IMR-90 (cell line): ENCODE measurements around the gene TRAF3IP3. TPM values are rescaled to one million over a fixed set of nuclear protein-coding genes. Genes with fewer than 3 reads are reported as not detected.

Experiments
- ATAC-seq: fragments of 200-7000 bp; cut with Tn5 transposase; 2 replicates; pipeline ENCODE4 v1.9.1; 2020; ENCODE audit warnings: low read depth, mild to moderate bottlenecking, moderate library complexity
- BruUV-seq: library from RNA; stranded (reverse); fragments of 400-500 nt; replicated peaks from 2 replicates; lab custom pipeline; 2021; lab: Mats Ljungman, UMichigan
- CTCF ChIA-PET: fragments of 300-600 bp; formaldehyde crosslinking; extraction: SDS; loops from one replicate; lab custom pipeline; 2021; ENCODE audit warnings: antibody characterized with exemption; lab: Yijun Ruan, JAX
- POLR2A ChIA-PET: fragments of 300-600 bp; sonication (Branson Sonifier 250); formaldehyde crosslinking; loops from one replicate; lab custom pipeline; 2022; ENCODE audit warnings: antibody characterized with exemption; ENCODE audit not compliant: unreplicated experiment; lab: Charles Lee
- DNase-seq: peaks from one replicate; pipeline ENCODE4 v3.0.0; 2013
- H2AFZ ChIP-seq: replicated peaks from 2 replicates; pipeline ENCODE3; 2013; ENCODE audit warnings: low read length, mild to moderate bottlenecking; ENCODE audit not compliant: poor library complexity
- H2AK5ac ChIP-seq: 2 replicates; pipeline ENCODE4 v1.6.1; 2013; ENCODE audit warnings: low read depth, low read length, inconsistent platforms
- H2AK9ac ChIP-seq: replicated peaks from 2 replicates; pipeline ENCODE3; 2013; ENCODE audit warnings: mild to moderate bottlenecking, low read depth, low read length, moderate library complexity; ENCODE audit not compliant: poor library complexity
- H2BK120ac ChIP-seq: 2 replicates; pipeline ENCODE4 v1.6.1; 2013; ENCODE audit warnings: low read depth, low read length, inconsistent platforms
- H2BK15ac ChIP-seq: 3 replicates; pipeline ENCODE4 v1.6.1; 2013; ENCODE audit warnings: low read depth, low read length, inconsistent platforms
- H2BK20ac ChIP-seq: 2 replicates; pipeline ENCODE4 v1.6.1; 2013; ENCODE audit warnings: low read depth, mild to moderate bottlenecking, inconsistent platforms, low read length, moderate library complexity
- H2BK5ac ChIP-seq: 2 replicates; pipeline ENCODE4 v1.6.1; 2013; ENCODE audit warnings: mild to moderate bottlenecking, low read depth, low read length, inconsistent platforms; ENCODE audit not compliant: poor library complexity, severe bottlenecking
- H3K14ac ChIP-seq: replicated peaks from 2 replicates; pipeline ENCODE4 v1.6.1; 2013; ENCODE audit warnings: low read depth, low read length, inconsistent platforms
- H3K18ac ChIP-seq: 2 replicates; pipeline ENCODE4 v1.6.1; 2013; ENCODE audit warnings: low read depth, low read length, control low read depth
- H3K23ac ChIP-seq: 2 replicates; pipeline ENCODE4 v1.6.1; 2013; ENCODE audit warnings: low read depth, low read length, inconsistent platforms
- H3K27ac ChIP-seq: 2 replicates; pipeline ENCODE4 v1.5.1; 2013; ENCODE audit warnings: mild to moderate bottlenecking, control low read depth, low read length; ENCODE audit not compliant: insufficient read depth
- H3K27me3 ChIP-seq: 2 replicates; pipeline ENCODE4 v1.6.1; 2013; ENCODE audit warnings: low read length; ENCODE audit not compliant: control insufficient read depth, insufficient read depth
- H3K36me3 ChIP-seq: 2 replicates; pipeline ENCODE4 v1.6.1; 2013; ENCODE audit warnings: low read length, mixed read lengths; ENCODE audit not compliant: control insufficient read depth, insufficient read depth
- H3K4ac ChIP-seq: 2 replicates; pipeline ENCODE4 v1.6.1; 2013; ENCODE audit warnings: low read depth, low read length, inconsistent platforms
- H3K4me1 ChIP-seq: 2 replicates; pipeline ENCODE4 v1.6.1; 2013; ENCODE audit warnings: low read length, mixed read lengths; ENCODE audit not compliant: control insufficient read depth, insufficient read depth
- H3K4me2 ChIP-seq: 2 replicates; pipeline ENCODE4 v1.6.1; 2013; ENCODE audit warnings: low read depth, mild to moderate bottlenecking, control low read depth, low read length, moderate library complexity
- H3K4me3 ChIP-seq: 2 replicates; pipeline ENCODE4 v1.5.1; 2013; ENCODE audit warnings: low read depth, mild to moderate bottlenecking, control low read depth, low read length, moderate library complexity; ENCODE audit not compliant: insufficient read depth
- H3K56ac ChIP-seq: 2 replicates; pipeline ENCODE4 v1.6.1; 2013; ENCODE audit warnings: low read length, inconsistent platforms; ENCODE audit not compliant: insufficient read depth; ENCODE audit errors: extremely low read depth
- H3K79me1 ChIP-seq, 2 experiments: 2 replicates each; pipeline ENCODE4 v1.6.1; 2013; ENCODE audit warnings: low read length in 2 of 2, inconsistent platforms in 1 of 2, low read depth in 1 of 2
- H3K9ac ChIP-seq: 2 replicates; pipeline ENCODE4 v1.6.1; 2013; ENCODE audit warnings: low read depth, low read length, control low read depth
- H3K9me1 ChIP-seq: 2 replicates; pipeline ENCODE4 v1.6.1; 2013; ENCODE audit warnings: low read length, inconsistent platforms; ENCODE audit not compliant: insufficient read depth
- H3K9me3 ChIP-seq: 2 replicates; pipeline ENCODE4 v1.6.1; 2013; ENCODE audit warnings: low read length; ENCODE audit not compliant: control insufficient read depth, insufficient read depth
- H4K20me1 ChIP-seq: 2 replicates; pipeline ENCODE4 v1.6.1; 2013; ENCODE audit warnings: low read length, inconsistent platforms; ENCODE audit not compliant: insufficient read depth
- H4K5ac ChIP-seq: 2 replicates; pipeline ENCODE4 v1.6.1; 2013; ENCODE audit warnings: mild to moderate bottlenecking, low read depth, low read length, control low read depth
- H4K8ac ChIP-seq, 2 experiments: 2 replicates each; pipeline ENCODE4 v1.6.1; 2013; ENCODE audit warnings: low read depth in 2 of 2, low read length in 2 of 2, control low read depth in 1 of 2, inconsistent platforms in 1 of 2
- H4K91ac ChIP-seq: 2 replicates; pipeline ENCODE4 v1.6.1; 2013; ENCODE audit warnings: low read depth, low read length, inconsistent platforms; ENCODE audit not compliant: insufficient read depth
- CEBPB ChIP-seq: IDR thresholded peaks from 2 replicates; pipeline ENCODE4 v1.6.1; 2012; ENCODE audit warnings: low read depth, low read length, improper control_type of control experiment
- FOS ChIP-seq: fragments of 150-350 bp; IDR thresholded peaks from 2 replicates; pipeline ENCODE4 v1.6.1; 2016; ENCODE audit warnings: low read depth, low read length
- MAFK ChIP-seq: IDR thresholded peaks from 2 replicates; pipeline ENCODE4 v1.6.1; 2012; ENCODE audit warnings: low read depth, low read length, improper control_type of control experiment
- MAZ ChIP-seq: IDR thresholded peaks from 2 replicates; pipeline ENCODE4 v1.6.1; 2012; ENCODE audit warnings: low read depth, mild to moderate bottlenecking, low read length, improper control_type of control experiment, moderate library complexity, borderline replicate concordance
- MXI1 ChIP-seq: IDR thresholded peaks from 2 replicates; pipeline ENCODE4 v1.6.1; 2012; ENCODE audit warnings: low read depth, mild to moderate bottlenecking, low read length, moderate library complexity, borderline replicate concordance
- POLR2A ChIP-seq: IDR thresholded peaks from 2 replicates; pipeline ENCODE4 v1.6.1; 2012; ENCODE audit warnings: mild to moderate bottlenecking, low read depth, low read length
- RAD21 ChIP-seq: IDR thresholded peaks from 2 replicates; pipeline ENCODE4 v1.6.1; 2012; ENCODE audit warnings: low read length, improper control_type of control experiment
- RCOR1 ChIP-seq: IDR thresholded peaks from 2 replicates; pipeline ENCODE4 v1.6.1; 2012; ENCODE audit warnings: mild to moderate bottlenecking, low read length, improper control_type of control experiment; ENCODE audit not compliant: insufficient replicate concordance
- RFX5 ChIP-seq: IDR thresholded peaks from 2 replicates; pipeline ENCODE4 v1.8.0; 2012; ENCODE audit warnings: low read depth, mild to moderate bottlenecking, low read length, moderate library complexity
- SMC3 ChIP-seq: fragments of 150-350 bp; IDR thresholded peaks from 2 replicates; pipeline ENCODE4 v1.6.1; 2016; ENCODE audit warnings: low read depth, mild to moderate bottlenecking, antibody characterized with exemption, low read length, moderate library complexity
- WGBS, 2 experiments: methylation state at CpG; one replicate each; pipeline versions ENCODE4 v1.1.5 to v1.1.7; 2013; ENCODE audit warnings: missing lambda C conversion rate in 2 of 2; ENCODE audit not compliant: insufficient read length in 1 of 2; ENCODE audit errors: extremely low coverage in 2 of 2; 5-methylcytosine and 5-hydroxymethylcytosine counted together
- dilution Hi-C: fragments of 300-500 bp; cut with HindIII; formaldehyde crosslinking; loops from one replicate; pipeline ENCODE4 v1.14.3; 2018; ENCODE audit warnings: low sequenced_read_pairs; ENCODE audit not compliant: unreplicated experiment
- in situ Hi-C: fragments of 300-500 bp; cut with MboI; formaldehyde crosslinking; loops from 3 replicates; pipeline ENCODE4 v1.14.3; 2019; ENCODE audit warnings: low sequenced_read_pairs, inconsistent platforms, mixed read lengths
- intact Hi-C: fragments of 100-400 bp; cut with micrococcal nuclease; formaldehyde crosslinking; loops from 2 replicates; pipeline ENCODE4 v1.10.0; 2022
- polyA plus RNA-seq, 3 experiments: library from polyadenylated mRNA; depleted of rRNA; stranded (reverse); fragments of >200 nt; gene quantifications; 2 replicates each; pipeline ENCODE4 v1.2.3, GENCODE V29; 2012; ENCODE audit warnings: low replicate concordance in 1 of 3
- total RNA-seq: library from RNA; depleted of rRNA; stranded (reverse); fragments of >200 nt; gene quantifications from 2 replicates; pipeline ENCODE4 v1.2.3, GENCODE V29; 2012
- TF ChIP-seq, protein P1 (sequence below): conservative IDR thresholded peaks from 2 replicates; pipeline ENCODE4 v1.5.1; 2012; ENCODE audit warnings: mild to moderate bottlenecking, low read depth, low read length, improper control_type of control experiment

The TRAF3IP3 gene
- total and polyA plus RNA-seq, 2 of the 4 experiments (the other 2 are of a cell fraction): 0.12 to 0.18 TPM

DNA sequence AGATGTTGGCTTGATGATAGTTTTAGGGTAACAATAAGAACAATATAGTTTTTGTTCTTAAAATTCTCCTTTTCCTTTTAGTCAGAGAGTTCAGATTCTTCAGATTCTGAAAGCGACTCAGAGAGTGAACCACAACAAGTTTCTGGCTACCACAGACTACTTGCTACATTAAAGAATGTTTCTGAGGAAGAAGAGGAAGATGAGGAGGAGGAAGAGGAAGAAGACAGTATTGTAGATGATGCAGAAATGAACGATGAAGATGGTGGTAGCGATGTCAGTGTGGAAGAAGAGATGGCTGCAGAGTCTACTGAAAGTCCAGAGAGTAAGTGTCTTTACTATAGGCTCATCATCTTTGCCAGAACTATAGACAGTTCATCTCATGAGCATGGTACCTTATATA is 74.9 kb downstream of the TRAF3IP3 start:
- in situ Hi-C loops: no loop called here
- H3K4me1 ChIP-seq: peaks cover 4% of the 10 kb centered on the region; the same call in 1 of the 2 replicates

More for the DNA sequence above, 74.9 kb downstream of the TRAF3IP3 start:
- no CpG with 5 or more reads among the region's 3 CpGs for WGBS, 2 experiments
- no peak overlapping the region for H3K9ac ChIP-seq
- H4K91ac ChIP-seq: peak overlapping the region; percentile 58
- H3K9me1 ChIP-seq: no peaks in the 10 kb centered on the region; the same call in 1 of the 2 replicates
- no peaks in the 10 kb centered on the region for H3K9me3 ChIP-seq
- no peak for DNase-seq
- H3K18ac ChIP-seq: peak overlapping the region; percentile 33; the same call in 1 of the 2 replicates
- ChIA-PET POLR2A (interaction anchor here (0.7 kb wide), 1 partner anchor 17 kb away, joined by 13 read pairs; no protein-coding TSS in a partner anchor), CTCF (no interaction called here)
- no peak for ATAC-seq
- H3K36me3 ChIP-seq: peaks cover 14% of the 10 kb centered on the region
- no peak overlapping the region for H3K27ac ChIP-seq
- no peak overlapping the region for H2AFZ ChIP-seq
- TF ChIP-seq MAZ (no peak), RAD21 (no peak), SMC3 (no peak), CEBPB (no peak), RFX5 (no peak), FOS (no peak), MXI1 (no peak), POLR2A (no peak), MAFK (no peak), RCOR1 (no peak)
- TF ChIP-seq, protein P1, sequence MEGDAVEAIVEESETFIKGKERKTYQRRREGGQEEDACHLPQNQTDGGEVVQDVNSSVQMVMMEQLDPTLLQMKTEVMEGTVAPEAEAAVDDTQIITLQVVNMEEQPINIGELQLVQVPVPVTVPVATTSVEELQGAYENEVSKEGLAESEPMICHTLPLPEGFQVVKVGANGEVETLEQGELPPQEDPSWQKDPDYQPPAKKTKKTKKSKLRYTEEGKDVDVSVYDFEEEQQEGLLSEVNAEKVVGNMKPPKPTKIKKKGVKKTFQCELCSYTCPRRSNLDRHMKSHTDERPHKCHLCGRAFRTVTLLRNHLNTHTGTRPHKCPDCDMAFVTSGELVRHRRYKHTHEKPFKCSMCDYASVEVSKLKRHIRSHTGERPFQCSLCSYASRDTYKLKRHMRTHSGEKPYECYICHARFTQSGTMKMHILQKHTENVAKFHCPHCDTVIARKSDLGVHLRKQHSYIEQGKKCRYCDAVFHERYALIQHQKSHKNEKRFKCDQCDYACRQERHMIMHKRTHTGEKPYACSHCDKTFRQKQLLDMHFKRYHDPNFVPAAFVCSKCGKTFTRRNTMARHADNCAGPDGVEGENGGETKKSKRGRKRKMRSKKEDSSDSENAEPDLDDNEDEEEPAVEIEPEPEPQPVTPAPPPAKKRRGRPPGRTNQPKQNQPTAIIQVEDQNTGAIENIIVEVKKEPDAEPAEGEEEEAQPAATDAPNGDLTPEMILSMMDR: no peak
- H4K20me1 ChIP-seq: no peaks in the 10 kb centered on the region
- H4K5ac ChIP-seq: peak overlapping the region; percentile 42; the same call in 1 of the 2 replicates
- H2AK5ac ChIP-seq: peak overlapping the region; percentile 92; the same call in 1 of the 2 replicates
- intact Hi-C loops: no loop called here
- peak overlapping the region; percentile 62 for H2BK5ac ChIP-seq
- peaks cover 8 to 40% of the 10 kb centered on the region in 2 experiments for H3K79me1 ChIP-seq
- dilution Hi-C loops: no loop called here
- peak overlapping the region; percentile 10; the same call in 1 of the 2 replicates for H3K4me2 ChIP-seq
- H3K56ac ChIP-seq: no peak overlapping the region
- peak overlapping the region; percentile 35; the same call in 1 of the 2 replicates for H3K4ac ChIP-seq
- peak overlapping the region; percentile 86 for H2BK20ac ChIP-seq
- H2BK120ac ChIP-seq: peak overlapping the region; percentile 27; the same call in 1 of the 2 replicates
- no peak overlapping the region for H2AK9ac ChIP-seq
- no TSS peak for BruUV-seq
- H3K14ac ChIP-seq: peak overlapping the region; percentile 34; the same call in 1 of the 2 replicates
- peak overlapping the region; percentile 84; the same call in 1 of the 2 replicates for H3K23ac ChIP-seq
- peak overlapping the region in 1 of 2 experiments; percentile 81; a peak in 2 of 4 replicates for H4K8ac ChIP-seq
- no peak overlapping the region for H3K4me3 ChIP-seq
- H2BK15ac ChIP-seq: 0 out of 3 replicates have a peak overlapping the region, but pooled peaks have one; percentile 3
- H3K27me3 ChIP-seq: no peaks in the 10 kb centered on the region
